IMR-90 (cell line): ENCODE results near the gene DYNLL2. TPM values are rescaled to one million over a fixed set of nuclear protein-coding genes. Genes with fewer than 3 reads are reported as not detected.
"Not testable (repeated sequence)": the region's sequence is repeated elsewhere in the genome, so short reads cannot be mapped to it uniquely, and the experiment has no call there.

Experiments used
- ATAC-seq: fragments of 200-7000 bp; cut with Tn5 transposase; 2 replicates; pipeline ENCODE4 v1.9.1; 2020; ENCODE audit warnings: low read depth, mild to moderate bottlenecking, moderate library complexity
- BruUV-seq: library from RNA; stranded (reverse); fragments of 400-500 nt; replicated peaks from 2 replicates; lab custom pipeline; 2021; lab: Mats Ljungman, UMichigan
- CTCF ChIA-PET: fragments of 300-600 bp; formaldehyde crosslinking; extraction: SDS; loops from one replicate; lab custom pipeline; 2021; ENCODE audit warnings: antibody characterized with exemption; lab: Yijun Ruan, JAX
- POLR2A ChIA-PET: fragments of 300-600 bp; sonication (Branson Sonifier 250); formaldehyde crosslinking; loops from one replicate; lab custom pipeline; 2022; ENCODE audit warnings: antibody characterized with exemption; ENCODE audit not compliant: unreplicated experiment; lab: Charles Lee
- DNase-seq: peaks from one replicate; pipeline ENCODE4 v3.0.0; 2013
- H2AFZ ChIP-seq: replicated peaks from 2 replicates; pipeline ENCODE3; 2013; ENCODE audit warnings: low read length, mild to moderate bottlenecking; ENCODE audit not compliant: poor library complexity
- H2AK5ac ChIP-seq: 2 replicates; pipeline ENCODE4 v1.6.1; 2013; ENCODE audit warnings: low read depth, low read length, inconsistent platforms
- H2AK9ac ChIP-seq: replicated peaks from 2 replicates; pipeline ENCODE3; 2013; ENCODE audit warnings: mild to moderate bottlenecking, low read depth, low read length, moderate library complexity; ENCODE audit not compliant: poor library complexity
- H2BK120ac ChIP-seq: 2 replicates; pipeline ENCODE4 v1.6.1; 2013; ENCODE audit warnings: low read depth, low read length, inconsistent platforms
- H2BK15ac ChIP-seq: 3 replicates; pipeline ENCODE4 v1.6.1; 2013; ENCODE audit warnings: low read depth, low read length, inconsistent platforms
- H2BK20ac ChIP-seq: 2 replicates; pipeline ENCODE4 v1.6.1; 2013; ENCODE audit warnings: low read depth, mild to moderate bottlenecking, inconsistent platforms, low read length, moderate library complexity
- H2BK5ac ChIP-seq: 2 replicates; pipeline ENCODE4 v1.6.1; 2013; ENCODE audit warnings: mild to moderate bottlenecking, low read depth, low read length, inconsistent platforms; ENCODE audit not compliant: poor library complexity, severe bottlenecking
- H3K14ac ChIP-seq: replicated peaks from 2 replicates; pipeline ENCODE4 v1.6.1; 2013; ENCODE audit warnings: low read depth, low read length, inconsistent platforms
- H3K18ac ChIP-seq: 2 replicates; pipeline ENCODE4 v1.6.1; 2013; ENCODE audit warnings: low read depth, low read length, control low read depth
- H3K23ac ChIP-seq: 2 replicates; pipeline ENCODE4 v1.6.1; 2013; ENCODE audit warnings: low read depth, low read length, inconsistent platforms
- H3K27ac ChIP-seq: 2 replicates; pipeline ENCODE4 v1.5.1; 2013; ENCODE audit warnings: mild to moderate bottlenecking, control low read depth, low read length; ENCODE audit not compliant: insufficient read depth
- H3K27me3 ChIP-seq: 2 replicates; pipeline ENCODE4 v1.6.1; 2013; ENCODE audit warnings: low read length; ENCODE audit not compliant: control insufficient read depth, insufficient read depth
- H3K36me3 ChIP-seq: 2 replicates; pipeline ENCODE4 v1.6.1; 2013; ENCODE audit warnings: low read length, mixed read lengths; ENCODE audit not compliant: control insufficient read depth, insufficient read depth
- H3K4ac ChIP-seq: 2 replicates; pipeline ENCODE4 v1.6.1; 2013; ENCODE audit warnings: low read depth, low read length, inconsistent platforms
- H3K4me1 ChIP-seq: 2 replicates; pipeline ENCODE4 v1.6.1; 2013; ENCODE audit warnings: low read length, mixed read lengths; ENCODE audit not compliant: control insufficient read depth, insufficient read depth
- H3K4me2 ChIP-seq: 2 replicates; pipeline ENCODE4 v1.6.1; 2013; ENCODE audit warnings: low read depth, mild to moderate bottlenecking, control low read depth, low read length, moderate library complexity
- H3K4me3 ChIP-seq: 2 replicates; pipeline ENCODE4 v1.5.1; 2013; ENCODE audit warnings: low read depth, mild to moderate bottlenecking, control low read depth, low read length, moderate library complexity; ENCODE audit not compliant: insufficient read depth
- H3K56ac ChIP-seq: 2 replicates; pipeline ENCODE4 v1.6.1; 2013; ENCODE audit warnings: low read length, inconsistent platforms; ENCODE audit not compliant: insufficient read depth; ENCODE audit errors: extremely low read depth
- H3K79me1 ChIP-seq, 2 experiments: 2 replicates each; pipeline ENCODE4 v1.6.1; 2013; ENCODE audit warnings: low read length in 2 of 2, inconsistent platforms in 1 of 2, low read depth in 1 of 2
- H3K9ac ChIP-seq: 2 replicates; pipeline ENCODE4 v1.6.1; 2013; ENCODE audit warnings: low read depth, low read length, control low read depth
- H3K9me1 ChIP-seq: 2 replicates; pipeline ENCODE4 v1.6.1; 2013; ENCODE audit warnings: low read length, inconsistent platforms; ENCODE audit not compliant: insufficient read depth
- H3K9me3 ChIP-seq: 2 replicates; pipeline ENCODE4 v1.6.1; 2013; ENCODE audit warnings: low read length; ENCODE audit not compliant: control insufficient read depth, insufficient read depth
- H4K20me1 ChIP-seq: 2 replicates; pipeline ENCODE4 v1.6.1; 2013; ENCODE audit warnings: low read length, inconsistent platforms; ENCODE audit not compliant: insufficient read depth
- H4K5ac ChIP-seq: 2 replicates; pipeline ENCODE4 v1.6.1; 2013; ENCODE audit warnings: mild to moderate bottlenecking, low read depth, low read length, control low read depth
- H4K8ac ChIP-seq, 2 experiments: 2 replicates each; pipeline ENCODE4 v1.6.1; 2013; ENCODE audit warnings: low read depth in 2 of 2, low read length in 2 of 2, control low read depth in 1 of 2, inconsistent platforms in 1 of 2
- H4K91ac ChIP-seq: 2 replicates; pipeline ENCODE4 v1.6.1; 2013; ENCODE audit warnings: low read depth, low read length, inconsistent platforms; ENCODE audit not compliant: insufficient read depth
- BHLHE40 ChIP-seq: fragments of 150-350 bp; IDR thresholded peaks from 2 replicates; pipeline ENCODE4 v1.6.1; 2016; ENCODE audit warnings: mild to moderate bottlenecking, low read depth, low read length
- CEBPB ChIP-seq: IDR thresholded peaks from 2 replicates; pipeline ENCODE4 v1.6.1; 2012; ENCODE audit warnings: low read depth, low read length, improper control_type of control experiment
- FOS ChIP-seq: fragments of 150-350 bp; IDR thresholded peaks from 2 replicates; pipeline ENCODE4 v1.6.1; 2016; ENCODE audit warnings: low read depth, low read length
- MAFK ChIP-seq: IDR thresholded peaks from 2 replicates; pipeline ENCODE4 v1.6.1; 2012; ENCODE audit warnings: low read depth, low read length, improper control_type of control experiment
- MAZ ChIP-seq: IDR thresholded peaks from 2 replicates; pipeline ENCODE4 v1.6.1; 2012; ENCODE audit warnings: low read depth, mild to moderate bottlenecking, low read length, improper control_type of control experiment, moderate library complexity, borderline replicate concordance
- POLR2A ChIP-seq: IDR thresholded peaks from 2 replicates; pipeline ENCODE4 v1.6.1; 2012; ENCODE audit warnings: mild to moderate bottlenecking, low read depth, low read length
- RAD21 ChIP-seq: IDR thresholded peaks from 2 replicates; pipeline ENCODE4 v1.6.1; 2012; ENCODE audit warnings: low read length, improper control_type of control experiment
- RCOR1 ChIP-seq: IDR thresholded peaks from 2 replicates; pipeline ENCODE4 v1.6.1; 2012; ENCODE audit warnings: mild to moderate bottlenecking, low read length, improper control_type of control experiment; ENCODE audit not compliant: insufficient replicate concordance
- WGBS, 2 experiments: methylation state at CpG; one replicate each; pipeline versions ENCODE4 v1.1.5 to v1.1.7; 2013; ENCODE audit warnings: missing lambda C conversion rate in 2 of 2; ENCODE audit not compliant: insufficient read length in 1 of 2; ENCODE audit errors: extremely low coverage in 2 of 2; 5-methylcytosine and 5-hydroxymethylcytosine counted together
- dilution Hi-C: fragments of 300-500 bp; cut with HindIII; formaldehyde crosslinking; loops from one replicate; pipeline ENCODE4 v1.14.3; 2018; ENCODE audit warnings: low sequenced_read_pairs; ENCODE audit not compliant: unreplicated experiment
- in situ Hi-C: fragments of 300-500 bp; cut with MboI; formaldehyde crosslinking; loops from 3 replicates; pipeline ENCODE4 v1.14.3; 2019; ENCODE audit warnings: low sequenced_read_pairs, inconsistent platforms, mixed read lengths
- intact Hi-C: fragments of 100-400 bp; cut with micrococcal nuclease; formaldehyde crosslinking; loops from 2 replicates; pipeline ENCODE4 v1.10.0; 2022
- polyA plus RNA-seq, 3 experiments: library from polyadenylated mRNA; depleted of rRNA; stranded (reverse); fragments of >200 nt; gene quantifications; 2 replicates each; pipeline ENCODE4 v1.2.3, GENCODE V29; 2012; ENCODE audit warnings: low replicate concordance in 1 of 3
- total RNA-seq: library from RNA; depleted of rRNA; stranded (reverse); fragments of >200 nt; gene quantifications from 2 replicates; pipeline ENCODE4 v1.2.3, GENCODE V29; 2012

DYNLL2 gene
- total and polyA plus RNA-seq, 2 of the 4 experiments (the other 2 are of a cell fraction) = 9.1 to 14.2 TPM

- BruUV-seq = no TSS peak
- dilution Hi-C loops = no loop called here
- CTCF ChIA-PET = no interaction called here
These were observed 39.7 kb upstream of the DYNLL2 start for GRCh38 chr17:58043221-58044181.

GRCh38 chr17:58044256-58044655, 39.0 kb upstream of the DYNLL2 start:
- H3K27me3 ChIP-seq = peaks cover 30% of the 10 kb centered on the region
- H3K36me3 ChIP-seq, H2AK9ac ChIP-seq, H2AFZ ChIP-seq, H3K4me1 ChIP-seq, dilution Hi-C loops, in situ Hi-C loops, H3K4me2 ChIP-seq, H3K14ac ChIP-seq, H3K9me1 ChIP-seq, H4K91ac ChIP-seq, intact Hi-C loops, H3K27ac ChIP-seq, H4K20me1 ChIP-seq, H2AK5ac ChIP-seq, H3K18ac ChIP-seq, POLR2A ChIA-PET, H3K9me3 ChIP-seq, H3K9ac ChIP-seq, H3K23ac ChIP-seq, H2BK15ac ChIP-seq, H3K4ac ChIP-seq, H4K5ac ChIP-seq, H4K8ac ChIP-seq, DNase-seq, H3K56ac ChIP-seq, BruUV-seq, H2BK20ac ChIP-seq, ATAC-seq, H3K79me1 ChIP-seq, H2BK120ac ChIP-seq, H3K4me3 ChIP-seq, CTCF ChIA-PET, H2BK5ac ChIP-seq: not testable (repeated sequence)
- no CpG with 5 or more reads among the region's 6 CpGs for WGBS, 2 experiments

More at GRCh38 chr17:58043221-58044181, 39.7 kb upstream of the DYNLL2 start:
- no peak overlapping the region for H4K5ac ChIP-seq
- no peak overlapping the region for H3K4me2 ChIP-seq
- no peaks in the 10 kb centered on the region for H3K36me3 ChIP-seq
- H2BK15ac ChIP-seq = no peak overlapping the region
- DNase-seq (no peak), ATAC-seq (no peak)
- H3K9me1 ChIP-seq = no peaks in the 10 kb centered on the region
- POLR2A ChIA-PET = no interaction called here
- no peak overlapping the region for H3K18ac ChIP-seq
- no peaks in the 10 kb centered on the region for H3K9me3 ChIP-seq
- H2AK9ac ChIP-seq = peak overlapping the region; percentile 75
- no peak overlapping the region for H3K4ac ChIP-seq
- no peak overlapping the region for H2BK5ac ChIP-seq
- no peak overlapping the region for H2AK5ac ChIP-seq
- no peak for TF ChIP-seq MAFK
- TF ChIP-seq RAD21 = no peak
- no peak for TF ChIP-seq CEBPB
- TF ChIP-seq BHLHE40 = no peak
- no peak for TF ChIP-seq MAZ
- no peak for TF ChIP-seq RCOR1
- no peak for TF ChIP-seq FOS
- TF ChIP-seq POLR2A = no peak
- H3K27ac ChIP-seq = no peak overlapping the region
- in situ Hi-C loops = no loop called here
- H3K56ac ChIP-seq = no peak overlapping the region
- no peak overlapping the region for H3K9ac ChIP-seq
- no peak overlapping the region for H2BK20ac ChIP-seq
- no peaks in the 10 kb centered on the region for H4K20me1 ChIP-seq
- no peak overlapping the region for H4K91ac ChIP-seq
- H2AFZ ChIP-seq = no peak overlapping the region
- no peaks in the 10 kb centered on the region for H3K79me1 ChIP-seq
- WGBS, 2 experiments = 33 to 100% methylated on average over 1 to 2 of the region's 5 CpGs
- H3K27me3 ChIP-seq = peaks cover 30% of the 10 kb centered on the region
- H3K4me3 ChIP-seq = no peak overlapping the region
- H2BK120ac ChIP-seq = no peak overlapping the region
- H4K8ac ChIP-seq = no peak overlapping the region
- no peaks in the 10 kb centered on the region for H3K4me1 ChIP-seq
- intact Hi-C loops = no loop called here
- no peak overlapping the region for H3K14ac ChIP-seq
- H3K23ac ChIP-seq = no peak overlapping the region
